ENCODE data around the gene SLC39A9.

DNA sequence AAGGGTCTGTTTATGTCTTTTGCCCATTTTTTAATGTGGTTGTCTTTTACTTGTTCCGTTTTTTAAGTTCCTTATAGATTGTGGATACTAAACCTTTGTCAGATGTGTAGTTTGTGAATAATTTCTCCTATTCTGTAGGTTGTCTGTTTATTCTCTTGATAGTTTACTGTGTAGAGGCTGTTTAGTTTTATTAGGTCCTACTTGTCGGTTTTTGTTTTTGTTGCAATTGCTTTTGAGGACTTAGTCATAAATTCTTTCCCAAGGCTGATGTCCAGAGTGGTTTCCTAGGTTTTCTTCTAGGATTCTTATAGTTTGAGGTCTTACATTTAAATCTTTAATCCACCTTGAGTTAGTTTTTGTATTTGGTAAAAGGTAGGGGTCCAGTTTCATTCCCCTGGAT lies 33.9 kb downstream of the SLC39A9 start:
- TF ChIP-seq, protein P1, sequence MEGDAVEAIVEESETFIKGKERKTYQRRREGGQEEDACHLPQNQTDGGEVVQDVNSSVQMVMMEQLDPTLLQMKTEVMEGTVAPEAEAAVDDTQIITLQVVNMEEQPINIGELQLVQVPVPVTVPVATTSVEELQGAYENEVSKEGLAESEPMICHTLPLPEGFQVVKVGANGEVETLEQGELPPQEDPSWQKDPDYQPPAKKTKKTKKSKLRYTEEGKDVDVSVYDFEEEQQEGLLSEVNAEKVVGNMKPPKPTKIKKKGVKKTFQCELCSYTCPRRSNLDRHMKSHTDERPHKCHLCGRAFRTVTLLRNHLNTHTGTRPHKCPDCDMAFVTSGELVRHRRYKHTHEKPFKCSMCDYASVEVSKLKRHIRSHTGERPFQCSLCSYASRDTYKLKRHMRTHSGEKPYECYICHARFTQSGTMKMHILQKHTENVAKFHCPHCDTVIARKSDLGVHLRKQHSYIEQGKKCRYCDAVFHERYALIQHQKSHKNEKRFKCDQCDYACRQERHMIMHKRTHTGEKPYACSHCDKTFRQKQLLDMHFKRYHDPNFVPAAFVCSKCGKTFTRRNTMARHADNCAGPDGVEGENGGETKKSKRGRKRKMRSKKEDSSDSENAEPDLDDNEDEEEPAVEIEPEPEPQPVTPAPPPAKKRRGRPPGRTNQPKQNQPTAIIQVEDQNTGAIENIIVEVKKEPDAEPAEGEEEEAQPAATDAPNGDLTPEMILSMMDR (IDR thresholded peaks at IDR 0.05) = no peak
- TF ChIP-seq EZH2 (IDR thresholded peaks at IDR 0.05; ENCODE audit: borderline replicate concordance, insufficient read depth, low read depth, low read length, poor library complexity, severe bottlenecking) = no peak

All from B cell (primary cell).